ENCODE results near the gene UCP3. TPM values are rescaled to one million over a fixed set of nuclear protein-coding genes. Genes with fewer than 3 reads are reported as not detected.

UCP3 gene, protein sequence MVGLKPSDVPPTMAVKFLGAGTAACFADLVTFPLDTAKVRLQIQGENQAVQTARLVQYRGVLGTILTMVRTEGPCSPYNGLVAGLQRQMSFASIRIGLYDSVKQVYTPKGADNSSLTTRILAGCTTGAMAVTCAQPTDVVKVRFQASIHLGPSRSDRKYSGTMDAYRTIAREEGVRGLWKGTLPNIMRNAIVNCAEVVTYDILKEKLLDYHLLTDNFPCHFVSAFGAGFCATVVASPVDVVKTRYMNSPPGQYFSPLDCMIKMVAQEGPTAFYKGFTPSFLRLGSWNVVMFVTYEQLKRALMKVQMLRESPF
- total RNA-seq, result 1 to 10 TPM in 1 of 2 donors, under 1 TPM in 1; 0.55 to 6.8 TPM

DNA sequence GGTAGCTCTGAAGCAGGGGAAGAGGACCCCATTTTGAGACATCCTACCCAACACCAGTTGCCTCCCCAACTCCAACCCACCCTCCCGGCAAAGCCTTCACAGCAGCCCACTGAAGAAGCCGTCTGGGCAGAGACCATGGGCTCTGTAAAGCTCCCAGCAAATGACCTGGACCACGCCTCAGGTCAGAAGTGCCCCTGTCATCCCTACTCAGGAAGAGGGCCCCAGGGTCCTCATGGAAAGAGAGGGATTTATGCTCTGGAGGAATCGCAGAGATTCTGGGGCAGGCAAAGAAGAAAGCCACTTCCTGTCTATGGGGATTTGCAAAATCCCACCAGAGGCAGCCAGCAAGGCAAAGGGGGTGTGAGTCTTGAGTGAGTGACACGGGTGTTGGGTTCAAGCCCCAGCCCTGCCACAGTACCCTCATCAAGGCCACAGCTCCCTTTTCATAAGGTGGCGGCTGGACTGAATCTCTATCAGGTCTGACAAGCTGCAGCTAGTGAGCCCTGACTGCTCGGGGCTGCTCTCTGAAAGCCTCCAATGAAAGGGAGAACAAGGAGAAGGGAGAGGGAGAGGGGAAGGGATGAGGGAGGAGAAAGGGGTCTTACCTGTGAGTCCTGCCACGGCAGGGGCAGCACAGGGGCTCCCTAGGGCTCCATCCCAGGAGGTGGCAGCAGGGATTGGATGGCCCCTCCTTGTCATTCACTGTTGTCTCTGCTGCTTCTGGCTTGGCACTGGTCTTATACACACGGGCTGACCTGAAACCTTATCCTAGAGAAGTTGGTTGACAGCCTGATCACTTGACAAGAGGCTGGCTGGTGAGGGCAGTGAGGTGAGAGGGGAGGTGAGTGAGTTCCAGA, at the start of gene UCP3:
UCP3 (minus strand) TSS at position 713 of the 857 bp plus-strand sequence. CDS start 2,043 bp downstream, outside the sequence.
- DNase-seq (ENCODE audit: low spot score), result no peak
- H3K4me3 ChIP-seq, result no peak within 1 kb of the TSS
- H3K27me3 ChIP-seq (replicated peaks; ENCODE audit: insufficient read depth), result no peaks in the 10 kb centered on the region
- no peaks in the 10 kb centered on the region for H3K4me1 ChIP-seq (replicated peaks)
- 64% methylated on average over 9 of the region's 9 CpGs for WGBS
- no peak within 1 kb of the TSS for H3K27ac ChIP-seq
- no peaks in the 10 kb centered on the region for H3K9me3 ChIP-seq
- intact Hi-C loops (cut with DNase I), result no loop called here
- no peaks in the 10 kb centered on the region for H3K36me3 ChIP-seq
- TF ChIP-seq POLR2AphosphoS5 (IDR thresholded peaks at IDR 0.05) (no peak), POLR2A (IDR thresholded peaks at IDR 0.05) (no peak)
- TF ChIP-seq, protein P1, sequence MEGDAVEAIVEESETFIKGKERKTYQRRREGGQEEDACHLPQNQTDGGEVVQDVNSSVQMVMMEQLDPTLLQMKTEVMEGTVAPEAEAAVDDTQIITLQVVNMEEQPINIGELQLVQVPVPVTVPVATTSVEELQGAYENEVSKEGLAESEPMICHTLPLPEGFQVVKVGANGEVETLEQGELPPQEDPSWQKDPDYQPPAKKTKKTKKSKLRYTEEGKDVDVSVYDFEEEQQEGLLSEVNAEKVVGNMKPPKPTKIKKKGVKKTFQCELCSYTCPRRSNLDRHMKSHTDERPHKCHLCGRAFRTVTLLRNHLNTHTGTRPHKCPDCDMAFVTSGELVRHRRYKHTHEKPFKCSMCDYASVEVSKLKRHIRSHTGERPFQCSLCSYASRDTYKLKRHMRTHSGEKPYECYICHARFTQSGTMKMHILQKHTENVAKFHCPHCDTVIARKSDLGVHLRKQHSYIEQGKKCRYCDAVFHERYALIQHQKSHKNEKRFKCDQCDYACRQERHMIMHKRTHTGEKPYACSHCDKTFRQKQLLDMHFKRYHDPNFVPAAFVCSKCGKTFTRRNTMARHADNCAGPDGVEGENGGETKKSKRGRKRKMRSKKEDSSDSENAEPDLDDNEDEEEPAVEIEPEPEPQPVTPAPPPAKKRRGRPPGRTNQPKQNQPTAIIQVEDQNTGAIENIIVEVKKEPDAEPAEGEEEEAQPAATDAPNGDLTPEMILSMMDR (IDR thresholded peaks at IDR 0.05), result no peak

DNA sequence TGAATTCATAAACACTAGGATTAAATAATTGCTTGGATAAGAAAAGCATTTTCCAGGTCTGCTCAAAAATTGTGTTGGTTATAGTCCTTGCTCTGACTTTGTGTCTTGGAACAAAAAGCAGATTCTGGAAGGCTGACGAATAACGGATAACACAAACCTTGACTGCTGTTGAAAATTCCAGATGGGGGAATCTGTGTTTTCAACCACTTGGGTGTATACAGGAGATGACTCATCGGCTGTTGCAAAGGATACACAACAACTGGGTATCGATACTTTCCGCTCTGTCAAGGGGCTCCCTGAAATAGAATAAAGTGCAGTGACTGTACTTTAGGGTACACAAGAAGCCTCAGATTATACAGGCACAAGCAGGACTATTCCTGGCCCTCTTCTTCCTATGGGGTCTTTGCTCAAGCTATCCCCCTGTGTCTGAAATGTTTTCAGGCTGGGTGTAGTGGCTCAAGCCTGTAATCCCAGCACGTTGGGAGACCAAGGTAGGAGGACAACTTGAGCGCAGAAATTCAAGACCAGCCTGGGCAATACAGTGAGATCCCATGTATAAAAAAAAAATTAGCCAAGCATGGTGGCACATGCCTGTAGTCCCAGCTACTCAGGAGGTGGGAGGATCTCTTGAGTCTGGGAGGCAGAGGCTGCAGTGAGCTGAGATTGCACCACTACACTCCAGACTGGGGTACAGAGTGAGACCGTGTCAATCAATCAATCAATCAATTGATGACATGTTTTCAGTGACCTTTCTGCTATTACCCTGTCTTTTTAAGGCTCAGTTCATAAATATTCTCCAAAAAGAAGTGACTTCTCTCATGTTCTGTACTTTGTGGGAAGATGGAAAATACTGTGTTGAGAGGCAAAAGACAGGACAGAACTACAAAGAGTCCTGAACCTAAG, 48.6 kb upstream of the UCP3 start:
- intact Hi-C loops (cut with DNase I), result no loop called here
- WGBS, result 92% methylated on average over 8 of the region's 8 CpGs
- no peak overlapping the region for H3K27ac ChIP-seq

DNA sequence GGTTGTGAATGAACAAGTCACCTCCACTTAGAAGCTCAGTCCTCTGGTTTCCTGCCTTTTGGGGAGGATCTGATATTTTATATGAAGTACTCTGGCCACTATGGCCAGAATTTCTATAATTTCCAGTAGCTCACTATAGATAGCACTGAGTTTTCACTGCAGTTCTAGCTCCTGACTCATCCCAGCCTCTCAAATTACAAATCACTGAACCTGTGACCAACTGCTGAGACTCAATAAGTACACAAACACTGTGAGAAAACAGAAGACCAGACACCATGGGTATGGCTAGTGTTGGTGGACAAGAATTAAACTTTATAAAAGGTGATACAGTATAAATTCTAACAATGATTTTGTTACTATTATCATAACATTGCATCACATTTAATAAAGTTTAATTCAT, 47.1 kb upstream of the UCP3 start:
- intact Hi-C loops (cut with DNase I), result no loop called here
- Histone ChIP-seq H3K9me3 (no peaks in the 10 kb centered on the region), H3K36me3 (no peaks in the 10 kb centered on the region), H3K27ac (no peak overlapping the region), H3K4me1 (replicated peaks) (no peaks in the 10 kb centered on the region), H3K27me3 (replicated peaks; ENCODE audit: insufficient read depth) (no peaks in the 10 kb centered on the region), H3K4me3 (no peak overlapping the region)
- DNase-seq (ENCODE audit: low spot score), result no peak
- TF ChIP-seq, protein P1 (IDR thresholded peaks at IDR 0.05), result no peak
- TF ChIP-seq POLR2AphosphoS5 (IDR thresholded peaks at IDR 0.05), result no peak
- TF ChIP-seq POLR2A (IDR thresholded peaks at IDR 0.05), result no peak

More for the DNA sequence above, 48.6 kb upstream of the UCP3 start:
- Histone ChIP-seq H3K36me3 (no peaks in the 10 kb centered on the region), H3K27me3 (replicated peaks; ENCODE audit: insufficient read depth) (no peaks in the 10 kb centered on the region), H3K9me3 (no peaks in the 10 kb centered on the region), H3K4me1 (replicated peaks) (no peaks in the 10 kb centered on the region), H3K4me3 (no peak overlapping the region)
- no peak for DNase-seq (ENCODE audit: low spot score)
- TF ChIP-seq POLR2AphosphoS5 (IDR thresholded peaks at IDR 0.05) (no peak), POLR2A (IDR thresholded peaks at IDR 0.05) (no peak)
- TF ChIP-seq, protein P1 (IDR thresholded peaks at IDR 0.05), result no peak

DNA sequence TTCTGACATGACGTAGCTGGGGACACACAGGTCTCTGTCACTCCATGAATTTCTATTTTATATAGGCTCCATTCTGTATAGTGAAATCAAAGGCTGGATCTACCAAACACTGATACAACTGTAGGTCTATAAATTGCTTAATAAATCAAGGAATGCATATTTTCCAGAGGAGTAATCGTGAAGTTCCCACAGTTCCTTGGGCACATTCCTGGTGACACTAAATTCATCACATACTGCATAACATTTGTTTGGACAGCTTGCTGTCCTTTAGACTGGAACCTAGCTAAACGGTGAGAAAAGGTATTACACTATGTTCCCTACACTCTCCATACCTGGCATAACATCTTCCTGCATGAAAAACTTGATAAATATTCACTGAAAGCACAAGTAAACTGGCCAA, 41.6 kb upstream of the UCP3 start:
- Histone ChIP-seq H3K4me1 (replicated peaks) (no peaks in the 10 kb centered on the region), H3K36me3 (no peaks in the 10 kb centered on the region), H3K27ac (no peak overlapping the region), H3K4me3 (no peak overlapping the region), H3K9me3 (no peaks in the 10 kb centered on the region), H3K27me3 (replicated peaks; ENCODE audit: insufficient read depth) (no peaks in the 10 kb centered on the region)
- TF ChIP-seq, protein P1 (IDR thresholded peaks at IDR 0.05), result no peak
- TF ChIP-seq POLR2A (IDR thresholded peaks at IDR 0.05) (no peak), POLR2AphosphoS5 (IDR thresholded peaks at IDR 0.05) (no peak)
- DNase-seq (ENCODE audit: low spot score), result no peak
- WGBS, result 89% methylated on average over 3 of the region's 3 CpGs
- intact Hi-C loops (cut with DNase I), result no loop called here

Measured in prostate gland (tissue), 2 donors.